Neural progenitor cell (in vitro differentiated cells): ENCODE measurements around the gene PRRC2C.

Experiments used
- EZH2 ChIP-seq: fragments of 200-600 bp; sonication (generic); IDR thresholded peaks from 2 replicates; pipeline ENCODE4 v1.6.1; 2017; ENCODE audit warnings: antibody characterized with exemption, mild to moderate bottlenecking, moderate library complexity
- EZH2phosphoT487 ChIP-seq: fragments of 200-600 bp; sonication (generic); IDR thresholded peaks from 2 replicates; pipeline ENCODE4 v1.6.1; 2017; ENCODE audit warnings: antibody characterized with exemption
- TF ChIP-seq, protein P1 (sequence below): fragments of 200-600 bp; sonication (generic); IDR thresholded peaks from 2 replicates; pipeline ENCODE4 v1.5.1; 2017; ENCODE audit warnings: antibody characterized with exemption, mild to moderate bottlenecking

DNA sequence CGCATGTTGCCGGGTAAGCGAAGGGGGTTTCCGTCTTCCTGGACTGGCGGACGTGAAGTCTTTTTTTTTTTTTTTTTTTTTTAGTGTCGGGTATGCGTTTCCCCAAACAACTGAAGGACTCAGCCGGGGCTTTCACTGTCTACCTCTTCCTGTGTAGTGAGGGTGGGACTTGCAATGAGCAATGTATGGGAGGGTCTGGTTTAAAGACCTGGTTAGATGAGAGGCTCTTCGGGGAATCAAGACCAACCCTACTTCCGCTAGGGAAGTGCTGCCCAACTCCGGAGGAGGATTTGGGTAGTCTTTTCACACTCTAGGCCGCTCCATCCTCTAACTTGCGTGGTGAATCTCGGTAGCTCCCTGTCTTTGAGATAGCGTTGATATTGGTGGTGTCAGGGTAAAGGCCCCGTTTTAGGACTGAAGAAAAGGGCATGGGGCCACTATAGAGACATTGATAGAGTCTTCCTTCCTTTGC, 754 bp downstream of the PRRC2C start:
- TF ChIP-seq, protein P1, sequence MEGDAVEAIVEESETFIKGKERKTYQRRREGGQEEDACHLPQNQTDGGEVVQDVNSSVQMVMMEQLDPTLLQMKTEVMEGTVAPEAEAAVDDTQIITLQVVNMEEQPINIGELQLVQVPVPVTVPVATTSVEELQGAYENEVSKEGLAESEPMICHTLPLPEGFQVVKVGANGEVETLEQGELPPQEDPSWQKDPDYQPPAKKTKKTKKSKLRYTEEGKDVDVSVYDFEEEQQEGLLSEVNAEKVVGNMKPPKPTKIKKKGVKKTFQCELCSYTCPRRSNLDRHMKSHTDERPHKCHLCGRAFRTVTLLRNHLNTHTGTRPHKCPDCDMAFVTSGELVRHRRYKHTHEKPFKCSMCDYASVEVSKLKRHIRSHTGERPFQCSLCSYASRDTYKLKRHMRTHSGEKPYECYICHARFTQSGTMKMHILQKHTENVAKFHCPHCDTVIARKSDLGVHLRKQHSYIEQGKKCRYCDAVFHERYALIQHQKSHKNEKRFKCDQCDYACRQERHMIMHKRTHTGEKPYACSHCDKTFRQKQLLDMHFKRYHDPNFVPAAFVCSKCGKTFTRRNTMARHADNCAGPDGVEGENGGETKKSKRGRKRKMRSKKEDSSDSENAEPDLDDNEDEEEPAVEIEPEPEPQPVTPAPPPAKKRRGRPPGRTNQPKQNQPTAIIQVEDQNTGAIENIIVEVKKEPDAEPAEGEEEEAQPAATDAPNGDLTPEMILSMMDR: no peak
- no peak for TF ChIP-seq EZH2phosphoT487
- no peak for TF ChIP-seq EZH2
